ENCODE results near the gene P3R3URF. TPM values are rescaled to one million over a fixed set of nuclear protein-coding genes. Genes with fewer than 3 reads are reported as not detected.
"Not testable (repeated sequence)": the region's sequence is repeated elsewhere in the genome, so short reads cannot be mapped to it uniquely, and the experiment has no call there.

Gene P3R3URF
- total RNA-seq, result not detected

GRCh38 chr1:46176211-46176865 is at the start of gene P3R3URF:
P3R3URF (minus strand) TSS chr1:46176488; CDS start chr1:46176471, 17 bp downstream.
- intact Hi-C loops (cut with DNase I), result no loop called here

GRCh38 chr1:46224966-46225365 is 48.7 kb upstream of the P3R3URF start:
- no peak for DNase-seq (ENCODE audit: low spot score)
- ATAC-seq, result no peak
- intact Hi-C loops (cut with DNase I), result loop anchor here (5.0 kb wide), 1 partner anchor 188 kb away; no protein-coding TSS in a partner anchor

More at GRCh38 chr1:46176211-46176865, at the start of gene P3R3URF:
- no peak for DNase-seq (ENCODE audit: low spot score)
- no peak for ATAC-seq

GRCh38 chr1:46223472-46223943 is 47.2 kb upstream of the P3R3URF start:
- ATAC-seq (peak; percentile 88), DNase-seq (ENCODE audit: low spot score) (peak; percentile 77)
- intact Hi-C loops (cut with DNase I), result loop anchor here (5.0 kb wide), 1 partner anchor 186 kb away; no protein-coding TSS in a partner anchor

- ATAC-seq, result not testable (repeated sequence)
These were observed 46.8 kb upstream of the P3R3URF start for GRCh38 chr1:46223055-46223454.

GRCh38 chr1:46221749-46222148 is 45.5 kb upstream of the P3R3URF start:
- DNase-seq (ENCODE audit: low spot score) (peak; percentile 80), ATAC-seq (peak; percentile 75)
- intact Hi-C loops (cut with DNase I), result loop anchor here (5.0 kb wide), 1 partner anchor 184 kb away; no protein-coding TSS in a partner anchor

More at GRCh38 chr1:46223055-46223454, 46.8 kb upstream of the P3R3URF start:
- intact Hi-C loops (cut with DNase I), result loop anchor here (5.0 kb wide), 1 partner anchor 186 kb away; no protein-coding TSS in a partner anchor
- not testable (repeated sequence) for DNase-seq (ENCODE audit: low spot score)

GRCh38 chr1:46220808-46221207 is 44.5 kb upstream of the P3R3URF start:
- ATAC-seq, result no peak
- DNase-seq (ENCODE audit: low spot score), result no peak
- intact Hi-C loops (cut with DNase I), result loop anchor here (5.0 kb wide), 1 partner anchor 184 kb away; no protein-coding TSS in a partner anchor

GRCh38 chr1:46219551-46220520 is 43.5 kb upstream of the P3R3URF start:
- ATAC-seq, result no peak
- intact Hi-C loops (cut with DNase I), result loop anchor here (5.0 kb wide), 1 partner anchor 183 kb away; no protein-coding TSS in a partner anchor
- no peak for DNase-seq (ENCODE audit: low spot score)

- intact Hi-C loops (cut with DNase I), result no loop called here
- ATAC-seq, result no peak
- DNase-seq (ENCODE audit: low spot score), result no peak
These were observed 42.2 kb upstream of the P3R3URF start for GRCh38 chr1:46218443-46218842.

GRCh38 chr1:46215504-46215903 is 39.2 kb upstream of the P3R3URF start:
- intact Hi-C loops (cut with DNase I), result no loop called here
- DNase-seq (ENCODE audit: low spot score), result no peak
- no peak for ATAC-seq

GRCh38 chr1:46211051-46211450 is 34.8 kb upstream of the P3R3URF start:
- DNase-seq (ENCODE audit: low spot score), result no peak
- intact Hi-C loops (cut with DNase I), result no loop called here
- ATAC-seq, result no peak

GRCh38 chr1:46210561-46210960 is 34.3 kb upstream of the P3R3URF start:
- intact Hi-C loops (cut with DNase I), result no loop called here
- DNase-seq (ENCODE audit: low spot score), result no peak

GRCh38 chr1:46206399-46206798 is 30.1 kb upstream of the P3R3URF start:
- no peak for ATAC-seq
- intact Hi-C loops (cut with DNase I), result no loop called here
- no peak for DNase-seq (ENCODE audit: low spot score)

More at GRCh38 chr1:46210561-46210960, 34.3 kb upstream of the P3R3URF start:
- no peak for ATAC-seq

GRCh38 chr1:46205791-46206190 is 29.5 kb upstream of the P3R3URF start:
- DNase-seq (ENCODE audit: low spot score) (no peak), ATAC-seq (peak; percentile 50)
- intact Hi-C loops (cut with DNase I), result no loop called here

GRCh38 chr1:46205141-46205540 is 28.9 kb upstream of the P3R3URF start:
- no peak for ATAC-seq
- intact Hi-C loops (cut with DNase I), result no loop called here
- DNase-seq (ENCODE audit: low spot score), result no peak

- DNase-seq (ENCODE audit: low spot score), result no peak
- peak; percentile 20 for ATAC-seq
- intact Hi-C loops (cut with DNase I), result no loop called here
These were observed 28.1 kb upstream of the P3R3URF start for GRCh38 chr1:46204406-46204742.

- ATAC-seq, result peak; percentile 33
- DNase-seq (ENCODE audit: low spot score), result no peak
- intact Hi-C loops (cut with DNase I), result no loop called here
These were observed 27.6 kb upstream of the P3R3URF start for GRCh38 chr1:46203738-46204405.

- ATAC-seq (no peak), DNase-seq (ENCODE audit: low spot score) (no peak)
- intact Hi-C loops (cut with DNase I), result no loop called here
These were observed 23.0 kb upstream of the P3R3URF start for GRCh38 chr1:46199233-46199749.

- intact Hi-C loops (cut with DNase I), result no loop called here
- DNase-seq (ENCODE audit: low spot score) (peak; percentile 75), ATAC-seq (peak; percentile 82)
These were observed 21.9 kb upstream of the P3R3URF start, which contains the start of gene POMGNT1 for GRCh38 chr1:46197964-46198811. POMGNT1 (minus strand) TSS chr1:46198434; CDS start chr1:46197821, 613 bp downstream.
